ENCODE measurements around the gene RHOG. TPM values are rescaled to one million over a fixed set of nuclear protein-coding genes. Genes with fewer than 3 reads are reported as not detected.

The RHOG gene
- total and polyA plus RNA-seq, 4 donors: 5.8 to 31.1 (median 19.5) TPM

DNA sequence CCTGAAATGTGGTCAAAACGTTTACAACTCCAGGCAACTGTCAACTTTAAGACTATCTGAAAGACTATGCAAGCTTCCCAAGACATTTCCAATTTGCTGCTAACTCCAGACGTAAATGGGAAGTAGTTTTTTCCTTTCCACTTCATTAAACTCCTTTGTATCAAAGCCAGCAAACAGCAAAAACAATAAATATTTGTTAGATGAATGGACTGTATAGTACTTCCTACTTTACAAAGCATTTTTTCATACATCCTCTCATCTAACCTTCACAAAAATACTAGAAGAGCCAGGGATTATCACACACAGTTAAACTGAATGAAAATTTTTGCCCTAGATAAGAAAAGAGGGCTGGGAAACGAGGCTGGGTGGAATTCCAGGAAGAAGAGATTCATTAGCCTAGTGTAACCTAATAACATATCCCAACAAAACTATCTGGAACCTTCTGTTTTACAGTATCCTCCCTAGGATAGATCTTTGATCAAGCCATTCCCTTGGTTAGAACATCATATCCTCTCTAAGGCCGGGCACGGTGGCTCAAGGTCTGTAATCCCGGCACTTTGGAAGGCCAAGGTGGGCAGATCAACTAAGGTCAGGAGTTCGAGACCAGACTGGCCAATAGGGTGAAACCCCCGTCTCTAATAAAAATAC lies 53.9 kb downstream of the RHOG start:
- no peaks in the 10 kb centered on the region for H3K27me3 ChIP-seq (ENCODE audit: control insufficient read depth, insufficient read depth, low read length)
- H3K36me3 ChIP-seq (ENCODE audit: control insufficient read depth, insufficient read depth, low read length): peaks cover 11% of the 10 kb centered on the region
- no peak overlapping the region for H3K4me3 ChIP-seq (ENCODE audit: low read depth, low read length)
- no peaks in the 10 kb centered on the region for H3K9me3 ChIP-seq (ENCODE audit: control insufficient read depth, insufficient read depth, low read length)
- 100% methylated on average over 1 of the region's 8 CpGs for WGBS (ENCODE audit: insufficient coverage)
- H3K4me1 ChIP-seq (ENCODE audit: control insufficient read depth, insufficient read depth, low read length): peaks cover 5% of the 10 kb centered on the region
- H3K27ac ChIP-seq (ENCODE audit: low read depth, low read length): no peak overlapping the region
- no peak for DNase-seq (ENCODE audit: low read depth in 4 of 6, low spot score in 6 of 6)

DNA sequence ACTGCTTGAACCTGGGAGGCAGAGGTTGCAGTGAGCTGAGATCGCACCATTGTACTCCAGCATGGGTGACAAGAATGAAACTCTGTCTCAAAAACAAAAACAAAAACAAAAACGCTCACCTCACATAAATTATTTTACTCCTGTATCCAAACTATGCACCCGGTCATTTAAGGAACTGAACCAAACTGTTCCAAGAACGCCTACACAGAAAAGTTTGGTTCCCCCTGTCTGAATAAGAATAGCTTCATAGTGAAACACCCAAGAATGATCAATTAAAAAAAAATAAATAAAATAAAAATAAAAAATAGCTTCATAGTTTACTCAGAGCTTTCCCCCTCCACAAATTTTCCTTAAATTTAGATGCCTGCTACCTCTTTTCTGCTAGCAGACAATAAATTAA lies 57.1 kb downstream of the RHOG start:
- DNase-seq (ENCODE audit: low read depth in 4 of 6, low spot score in 6 of 6): no peak
- no peak overlapping the region for H3K27ac ChIP-seq (ENCODE audit: low read depth, low read length)
- peaks cover 25% of the 10 kb centered on the region for H3K36me3 ChIP-seq (ENCODE audit: control insufficient read depth, insufficient read depth, low read length)
- 93% methylated on average over 3 of the region's 4 CpGs for WGBS (ENCODE audit: insufficient coverage)
- peaks cover 5% of the 10 kb centered on the region for H3K4me1 ChIP-seq (ENCODE audit: control insufficient read depth, insufficient read depth, low read length)
- H3K9me3 ChIP-seq (ENCODE audit: control insufficient read depth, insufficient read depth, low read length): no peaks in the 10 kb centered on the region
- H3K27me3 ChIP-seq (ENCODE audit: control insufficient read depth, insufficient read depth, low read length): no peaks in the 10 kb centered on the region
- H3K4me3 ChIP-seq (ENCODE audit: low read depth, low read length): no peak overlapping the region

DNA sequence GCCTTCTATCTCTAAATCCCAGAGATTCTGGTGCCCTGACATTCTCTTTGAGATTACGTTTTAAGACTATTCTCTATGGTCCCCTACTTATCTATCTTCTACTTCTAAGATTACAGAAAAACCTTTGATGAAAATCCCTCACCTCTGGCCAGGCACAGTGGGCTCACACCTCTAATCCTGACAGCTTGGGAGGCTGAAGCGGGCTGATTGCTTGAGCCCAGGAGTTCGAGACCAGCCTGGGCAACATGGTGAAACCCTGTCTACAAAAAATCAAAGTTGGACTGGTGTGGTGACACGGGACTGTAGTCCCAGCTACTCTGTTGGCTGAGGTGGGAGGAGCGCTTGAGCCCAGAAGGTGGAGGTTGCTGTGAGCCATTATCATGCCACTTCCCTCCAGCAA lies 57.8 kb downstream of the RHOG start:
- peaks cover 25% of the 10 kb centered on the region for H3K36me3 ChIP-seq (ENCODE audit: control insufficient read depth, insufficient read depth, low read length)
- no peaks in the 10 kb centered on the region for H3K27me3 ChIP-seq (ENCODE audit: control insufficient read depth, insufficient read depth, low read length)
- peaks cover 5% of the 10 kb centered on the region for H3K4me1 ChIP-seq (ENCODE audit: control insufficient read depth, insufficient read depth, low read length)
- H3K4me3 ChIP-seq (ENCODE audit: low read depth, low read length): no peak overlapping the region
- DNase-seq (ENCODE audit: low read depth in 4 of 6, low spot score in 6 of 6): no peak
- 70% methylated on average over 1 of the region's 5 CpGs for WGBS (ENCODE audit: insufficient coverage)
- no peaks in the 10 kb centered on the region for H3K9me3 ChIP-seq (ENCODE audit: control insufficient read depth, insufficient read depth, low read length)
- H3K27ac ChIP-seq (ENCODE audit: low read depth, low read length): no peak overlapping the region

DNA sequence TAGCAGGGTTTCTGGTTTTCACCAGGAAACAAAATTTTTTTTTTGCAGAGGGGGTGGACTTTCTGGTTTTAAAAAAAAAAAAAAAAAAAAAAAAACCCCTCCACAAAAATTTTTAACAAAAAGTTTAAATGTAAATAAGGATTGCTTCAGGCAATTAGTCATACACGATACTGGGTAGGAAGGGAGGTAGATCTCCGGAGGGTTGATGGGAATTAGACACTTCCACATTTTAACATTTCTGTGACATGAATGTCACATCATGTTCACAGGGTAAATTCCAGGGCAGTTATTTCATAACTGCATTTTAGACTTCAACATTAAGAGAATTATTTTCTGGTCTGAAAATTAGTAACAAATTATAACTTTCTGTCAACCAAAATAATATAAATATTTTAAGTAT lies 59.3 kb downstream of the RHOG start:
- H3K36me3 ChIP-seq (ENCODE audit: control insufficient read depth, insufficient read depth, low read length): peaks cover 37% of the 10 kb centered on the region
- H3K27me3 ChIP-seq (ENCODE audit: control insufficient read depth, insufficient read depth, low read length): no peaks in the 10 kb centered on the region
- no peak for DNase-seq (ENCODE audit: low read depth in 4 of 6, low spot score in 6 of 6)
- no CpG with 5 or more reads among the region's 2 CpGs for WGBS (ENCODE audit: insufficient coverage)
- no peaks in the 10 kb centered on the region for H3K4me1 ChIP-seq (ENCODE audit: control insufficient read depth, insufficient read depth, low read length)
- H3K9me3 ChIP-seq (ENCODE audit: control insufficient read depth, insufficient read depth, low read length): no peaks in the 10 kb centered on the region
- H3K27ac ChIP-seq (ENCODE audit: low read depth, low read length): no peak overlapping the region
- no peak overlapping the region for H3K4me3 ChIP-seq (ENCODE audit: low read depth, low read length)

Small RNA genes lying within 50 kb of the gene (small RNA-seq; reads per million reads assigned to genes)
- gene RNU7-50P (ENCODE audit: low replicate concordance): not detected

Other genes starting within 250 kb of the RHOG start
- gene ART5, start 199.0 kb downstream of the RHOG start, total RNA-seq: 1 to 10 TPM in 1 of 2 donors, under 1 TPM in 1; 0.40 to 2.1 TPM
- gene ART5, start 199.0 kb downstream of the RHOG start, polyA plus RNA-seq (ENCODE audit: insufficient read length in 2 of 2): under 1 TPM; 0.36 to 0.62 TPM
- gene ART1, start 195.8 kb downstream of the RHOG start, total RNA-seq: not detected
- not detected for gene ART1, start 195.8 kb downstream of the RHOG start, polyA plus RNA-seq (ENCODE audit: insufficient read length in 2 of 2)
- gene CHRNA10, start 169.6 kb downstream of the RHOG start, total RNA-seq: 1 to 10 TPM in 1 of 2 donors, under 1 TPM in 1; 0.40 to 1.8 TPM
- gene CHRNA10, start 169.6 kb downstream of the RHOG start, polyA plus RNA-seq (ENCODE audit: insufficient read length in 2 of 2): 1 to 10 TPM; 1.3 to 2.6 TPM
- gene NUP98, start 43.4 kb downstream of the RHOG start, total RNA-seq: 10 to 100 TPM; 65.7 to 72.7 TPM
- gene NUP98, start 43.4 kb downstream of the RHOG start, polyA plus RNA-seq (ENCODE audit: insufficient read length in 2 of 2): 10 to 100 TPM; 36.0 to 38.4 TPM
- gene PGAP2, start 32.4 kb downstream of the RHOG start, total RNA-seq: 10 to 100 TPM in 1 of 2 donors, 1 to 10 TPM in 1; 9.5 to 13.1 TPM
- gene PGAP2, start 32.4 kb downstream of the RHOG start, polyA plus RNA-seq (ENCODE audit: insufficient read length in 2 of 2): 10 to 100 TPM; 29.3 to 46.5 TPM
- 10 to 100 TPM; 32.1 to 38.6 TPM for gene STIM1, start 14.7 kb upstream of the RHOG start, total RNA-seq
- 10 to 100 TPM; 44.6 to 51.5 TPM for gene STIM1, start 14.7 kb upstream of the RHOG start, polyA plus RNA-seq (ENCODE audit: insufficient read length in 2 of 2)

Measured in spinal cord (tissue), 10 donors.